Fibroblast of skin of left quadriceps (primary cell): ENCODE measurements around the gene PCYT1B.
"Not testable (repeated sequence)": the region's sequence is repeated elsewhere in the genome, so short reads cannot be mapped to it uniquely, and the experiment has no call there.

Source experiments
- DNase-seq, 2 experiments: peaks; one replicate each; pipeline ENCODE4 v3.0.0-alpha.2; 2013; ENCODE audit warnings: low read depth in 2 of 2

The PCYT1B gene

GRCh38 chrX:24646006-24646405 lies 1.1 kb downstream of the PCYT1B start:
- no peak for DNase-seq

GRCh38 chrX:24643116-24643515 lies 4.0 kb downstream of the PCYT1B start:
- no peak for DNase-seq

GRCh38 chrX:24629701-24630100 lies 17.4 kb downstream of the PCYT1B start:
- no peak for DNase-seq

GRCh38 chrX:24619647-24620046 lies 27.5 kb downstream of the PCYT1B start:
- DNase-seq: peak; percentile 20

- DNase-seq: no peak
These were observed 36.6 kb downstream of the PCYT1B start for GRCh38 chrX:24610516-24610915.

GRCh38 chrX:24607616-24608015 lies 39.5 kb downstream of the PCYT1B start:
- no peak for DNase-seq

GRCh38 chrX:24605941-24606340 lies 41.2 kb downstream of the PCYT1B start:
- DNase-seq: not testable (repeated sequence)

- DNase-seq: no peak
These were observed 44.0 kb downstream of the PCYT1B start for GRCh38 chrX:24603191-24603590.

- DNase-seq: no peak
These were observed 45.3 kb downstream of the PCYT1B start for GRCh38 chrX:24601858-24602257.

GRCh38 chrX:24594501-24594900 lies 52.6 kb downstream of the PCYT1B start:
- no peak for DNase-seq

GRCh38 chrX:24590111-24590510 lies 57.0 kb downstream of the PCYT1B start:
- no peak for DNase-seq

GRCh38 chrX:24577091-24577490 lies 70.1 kb downstream of the PCYT1B start:
- no peak for DNase-seq

GRCh38 chrX:24575496-24575895 lies 71.7 kb downstream of the PCYT1B start:
- no peak for DNase-seq

- no peak for DNase-seq
These were observed 72.4 kb downstream of the PCYT1B start for GRCh38 chrX:24574743-24575142.

GRCh38 chrX:24567169-24567568 lies 80.0 kb downstream of the PCYT1B start:
- DNase-seq: no peak

- no peak for DNase-seq
These were observed 80.9 kb downstream of the PCYT1B start for GRCh38 chrX:24566240-24566639.

- no peak for DNase-seq
These were observed 83.7 kb downstream of the PCYT1B start for GRCh38 chrX:24563291-24564010.

GRCh38 chrX:24561121-24561520 lies 86.0 kb downstream of the PCYT1B start:
- DNase-seq: no peak

- DNase-seq: no peak
These were observed 94.1 kb downstream of the PCYT1B start for GRCh38 chrX:24553011-24553410.

- no peak for DNase-seq
These were observed 97.0 kb downstream of the PCYT1B start for GRCh38 chrX:24550166-24550565.

GRCh38 chrX:24547961-24548360 lies 99.2 kb downstream of the PCYT1B start:
- no peak for DNase-seq

GRCh38 chrX:24542756-24543155 lies 104.4 kb downstream of the PCYT1B start:
- DNase-seq: no peak

- DNase-seq: no peak
These were observed 110.6 kb downstream of the PCYT1B start for GRCh38 chrX:24536551-24536950.

GRCh38 chrX:24528605-24529004 lies 118.5 kb downstream of the PCYT1B start:
- DNase-seq: no peak
